C1 segment of cervical spinal cord (tissue), 14 donors: Measurements from ENCODE around the gene RASA3.

ENCODE experiments used
- DNase-seq, 14 donors: peaks; one replicate each; lab custom pipeline; 2025; lab: John Stamatoyannopoulos, UW

Gene RASA3

DNA sequence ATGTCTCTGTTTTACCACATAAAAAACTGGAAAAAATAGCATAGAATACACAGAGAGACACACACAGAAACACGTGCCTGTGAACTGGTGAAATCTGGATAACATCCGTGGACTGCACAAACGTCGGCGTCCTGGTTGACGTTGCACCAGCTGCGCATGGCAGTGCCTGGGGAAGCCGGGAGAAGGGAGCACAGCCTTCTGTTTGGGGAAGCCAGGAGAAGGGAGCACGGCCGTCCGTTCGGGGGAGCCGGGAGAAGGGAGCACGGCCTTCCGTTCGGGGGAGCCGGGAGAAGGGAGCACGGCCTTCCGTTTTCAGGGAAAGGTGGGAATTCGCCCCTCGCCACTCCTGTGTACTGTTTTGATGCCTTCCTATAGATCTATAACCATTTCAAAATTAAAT, 94.7 kb downstream of the RASA3 start:
- no peak for DNase-seq

DNA sequence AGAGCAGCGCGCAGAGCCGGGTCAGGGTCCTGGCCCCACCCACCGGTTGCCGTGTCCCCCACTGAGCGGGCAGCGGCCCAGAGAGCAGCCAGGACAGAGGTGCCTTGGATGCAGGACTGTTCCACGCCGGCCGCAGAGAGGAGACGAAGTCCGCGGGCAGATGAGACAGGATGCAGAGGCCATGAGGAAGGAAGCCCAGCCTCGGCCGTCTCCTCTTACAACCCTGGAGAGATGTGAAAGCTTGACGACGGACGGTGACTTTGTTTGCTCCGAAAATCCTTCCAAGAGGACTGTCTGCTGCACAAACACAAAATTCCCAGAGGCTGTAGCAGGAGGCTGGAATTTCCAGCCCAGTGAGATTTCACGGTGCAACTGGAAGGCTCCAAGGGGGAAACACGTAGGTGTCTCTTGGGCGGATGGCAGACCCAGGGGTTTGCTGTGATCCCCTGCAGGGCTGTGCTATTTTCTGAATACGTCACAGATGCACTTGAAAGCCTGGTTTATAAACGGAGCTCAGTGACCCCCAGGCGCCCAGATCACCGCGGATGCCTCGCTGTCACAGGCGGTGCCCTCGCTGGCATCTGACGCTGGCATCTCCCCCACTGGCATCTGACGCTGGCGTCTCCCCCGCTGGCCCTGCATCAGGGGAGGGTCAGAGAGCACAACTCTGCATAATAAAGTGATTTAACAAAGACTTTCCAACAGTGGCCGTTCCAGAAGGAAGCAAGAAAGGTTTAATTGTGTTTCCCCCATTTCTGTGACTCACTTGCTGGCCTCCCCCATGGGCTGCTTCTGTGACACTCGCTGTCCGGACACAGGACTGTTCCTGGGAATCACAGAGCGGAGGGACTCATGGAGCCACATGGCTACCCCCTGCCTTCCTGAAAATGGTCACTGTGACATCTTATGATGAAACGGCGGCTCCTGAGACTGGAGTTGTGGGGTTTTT, 96.6 kb downstream of the RASA3 start:
- DNase-seq, result peak in 13 of 14 donors; percentile 23 to 96 (median 79)

DNA sequence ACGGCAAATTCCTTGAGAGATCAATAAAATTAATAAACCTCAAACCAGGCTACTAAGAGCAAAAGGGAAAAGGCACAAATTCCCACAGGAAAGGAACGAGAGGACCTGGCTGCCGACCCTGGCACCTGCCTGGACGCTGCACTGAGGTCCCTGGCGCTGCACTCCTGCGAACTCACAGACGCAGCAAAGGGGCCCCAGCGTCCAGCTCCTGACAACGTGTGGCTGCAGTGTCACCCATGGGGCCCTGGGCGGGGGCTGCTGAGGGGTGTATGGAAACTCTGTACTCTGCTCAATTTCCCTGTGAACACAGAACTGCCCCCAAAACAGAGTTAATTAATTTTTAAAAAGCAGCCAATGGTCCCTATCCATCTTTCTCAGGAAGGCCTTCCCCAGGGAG, 97.2 kb downstream of the RASA3 start:
- peak in 3 of 14 donors; percentile 47 to 65 (median 65) for DNase-seq

DNA sequence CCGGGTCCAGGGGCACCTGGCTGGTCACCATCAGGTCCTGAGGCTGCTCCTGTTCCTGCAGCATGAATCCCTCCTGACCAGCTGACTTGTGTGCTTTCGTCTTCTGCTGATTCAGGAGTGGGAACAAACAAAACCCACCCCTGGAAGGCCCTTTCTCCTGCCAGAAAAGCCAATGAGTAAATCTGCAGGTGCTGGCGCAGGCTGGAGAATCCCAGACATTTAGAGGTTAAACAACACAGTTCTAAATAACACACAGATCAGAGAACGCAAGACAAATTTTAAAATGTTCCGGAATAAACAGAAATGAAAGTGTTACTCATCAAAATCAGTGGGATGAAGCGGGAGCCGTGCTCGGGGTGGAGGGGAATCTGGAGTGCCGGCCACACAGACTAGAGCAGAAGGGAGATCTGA, 97.9 kb downstream of the RASA3 start:
- no peak for DNase-seq

DNA sequence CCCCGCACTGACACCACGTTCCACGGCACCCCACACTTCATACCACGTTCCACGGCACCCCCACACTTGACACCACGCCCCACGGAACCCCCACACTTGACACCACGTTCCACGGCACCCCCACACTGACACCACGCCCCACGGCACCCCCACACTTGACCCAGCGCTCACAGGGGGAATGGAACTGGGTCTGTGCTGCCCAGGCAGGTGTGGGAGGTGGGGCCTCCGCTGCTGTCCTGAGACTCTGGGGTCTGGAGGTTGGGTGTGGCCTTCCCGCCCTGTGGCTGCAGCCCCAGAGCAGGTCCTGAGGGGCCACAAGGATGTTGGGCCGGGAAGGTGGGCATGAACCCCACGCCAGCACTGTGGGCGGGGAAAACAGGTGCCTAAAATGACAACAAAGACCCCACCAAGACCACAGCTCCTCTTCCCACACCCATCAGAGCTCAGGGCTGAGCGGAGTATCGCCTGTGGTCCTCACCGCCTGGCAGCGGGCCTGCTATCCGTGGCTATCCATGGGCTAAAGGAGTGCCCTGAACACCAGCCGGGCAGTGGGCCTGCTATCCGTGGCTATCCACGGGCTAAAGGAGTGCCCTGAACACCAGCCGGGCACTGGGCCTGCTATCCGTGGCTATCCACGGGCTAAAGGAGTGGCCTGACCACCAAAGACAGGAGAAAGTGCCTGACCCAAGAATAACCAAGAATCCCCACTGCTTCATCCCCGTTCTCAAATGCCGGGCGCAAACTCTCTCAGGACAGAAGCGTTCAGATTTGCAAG, 98.7 kb downstream of the RASA3 start:
- DNase-seq, result no peak

- DNase-seq, result no peak
These were observed 100.2 kb downstream of the RASA3 start for GRCh38 chr13:114032126-114032799.

DNA sequence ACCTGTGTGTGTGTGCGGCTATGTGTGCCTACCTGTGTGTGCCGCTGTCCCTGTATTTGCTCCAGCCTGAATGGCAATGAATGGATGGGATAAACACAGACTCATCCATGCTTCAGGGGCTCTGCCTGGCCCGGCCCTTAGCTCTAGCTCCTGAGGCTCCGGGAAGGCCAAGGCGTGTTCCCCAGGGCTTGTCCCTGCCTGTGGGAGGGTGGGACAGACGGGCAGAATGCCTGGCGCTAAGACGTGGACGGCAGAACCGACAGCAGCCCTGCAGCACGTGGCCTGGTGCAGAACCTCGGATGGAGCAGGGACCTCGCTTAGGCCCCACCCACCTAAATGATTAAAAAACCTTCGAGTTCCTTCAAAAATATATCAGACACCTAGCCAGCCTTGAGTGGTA, 100.8 kb downstream of the RASA3 start:
- no peak for DNase-seq

DNA sequence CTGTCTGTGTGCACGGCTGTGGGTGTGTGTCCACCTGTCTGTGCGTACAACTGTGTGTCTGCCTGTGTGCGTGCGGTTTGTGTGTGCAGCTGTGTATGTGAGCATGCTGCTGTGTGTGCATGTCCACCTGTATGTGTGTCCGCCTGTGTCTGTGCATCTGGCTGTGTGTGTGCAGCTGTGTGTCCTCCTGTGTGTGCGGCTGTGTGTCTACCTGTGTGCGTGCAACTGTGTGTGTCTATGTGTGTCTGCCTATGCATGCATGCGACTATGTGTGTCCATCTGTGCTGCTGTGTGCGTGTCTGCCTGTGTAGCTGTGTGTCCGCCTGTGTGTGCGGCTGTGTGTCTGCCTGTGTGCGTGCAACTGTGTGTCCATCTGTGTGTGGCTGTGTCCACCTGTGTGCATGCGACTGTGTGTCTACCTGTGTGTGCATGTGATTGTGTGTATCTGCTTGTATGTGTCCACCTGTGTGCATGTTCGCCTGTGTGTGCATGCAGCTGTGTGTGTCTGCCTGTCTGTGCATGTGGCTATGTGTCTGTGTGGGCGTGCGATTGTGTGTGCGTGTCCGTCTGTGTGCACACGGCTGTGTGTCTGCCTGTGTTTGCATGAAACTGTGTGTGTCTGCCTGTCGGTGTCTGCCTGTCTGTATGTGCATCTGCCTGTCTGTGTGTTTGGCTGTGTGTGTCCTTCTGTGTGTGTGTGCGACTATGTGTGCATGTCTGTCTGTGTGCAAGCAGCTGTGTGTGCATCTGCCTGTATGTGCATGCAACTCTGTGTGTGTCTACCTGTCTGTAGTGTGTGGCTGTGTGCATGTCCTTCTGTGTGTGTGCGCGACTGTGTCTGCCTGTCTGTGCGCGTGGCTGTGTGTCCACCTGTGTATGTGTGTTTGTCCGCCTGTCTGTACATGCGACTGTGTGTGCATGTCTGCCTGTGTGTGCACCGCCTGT, 101.5 kb downstream of the RASA3 start:
- no peak for DNase-seq

DNA sequence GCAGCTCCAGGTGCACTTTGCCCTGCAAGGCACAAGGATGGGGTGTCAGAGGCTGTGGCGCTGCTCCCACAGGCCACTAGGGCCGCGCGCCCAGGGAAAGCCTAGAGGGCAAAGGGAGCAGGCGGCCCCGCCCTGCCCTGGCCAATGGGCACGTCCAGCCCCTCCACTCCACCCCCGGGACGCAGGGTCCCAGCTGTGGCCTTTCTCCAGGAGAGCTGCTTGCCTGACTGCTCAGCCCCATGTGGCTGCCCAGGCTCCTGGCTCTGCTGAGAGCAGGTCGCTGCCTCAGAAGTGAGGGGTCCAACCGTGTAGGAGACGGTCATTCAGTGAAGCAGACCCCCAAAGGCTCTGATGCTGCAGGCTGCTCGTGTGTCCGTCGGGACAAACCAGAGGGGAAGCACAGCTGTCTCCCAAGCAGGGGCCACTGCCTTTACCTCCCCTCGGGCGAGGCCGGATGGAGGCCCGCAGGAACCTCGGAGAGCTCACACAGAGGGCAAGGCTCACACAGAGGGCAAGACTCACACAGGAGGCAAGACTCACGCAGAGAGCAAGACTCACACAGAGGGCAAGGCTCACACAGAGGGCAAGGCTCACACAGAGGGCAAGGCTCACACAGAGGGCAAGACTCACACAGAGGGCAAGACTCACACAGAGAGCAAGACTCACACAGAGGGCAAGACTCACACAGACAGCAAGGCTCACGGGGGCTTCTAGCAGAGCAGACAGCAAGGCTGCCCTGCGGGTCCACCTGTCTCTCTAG, 102.4 kb downstream of the RASA3 start:
- DNase-seq, result no peak

DNA sequence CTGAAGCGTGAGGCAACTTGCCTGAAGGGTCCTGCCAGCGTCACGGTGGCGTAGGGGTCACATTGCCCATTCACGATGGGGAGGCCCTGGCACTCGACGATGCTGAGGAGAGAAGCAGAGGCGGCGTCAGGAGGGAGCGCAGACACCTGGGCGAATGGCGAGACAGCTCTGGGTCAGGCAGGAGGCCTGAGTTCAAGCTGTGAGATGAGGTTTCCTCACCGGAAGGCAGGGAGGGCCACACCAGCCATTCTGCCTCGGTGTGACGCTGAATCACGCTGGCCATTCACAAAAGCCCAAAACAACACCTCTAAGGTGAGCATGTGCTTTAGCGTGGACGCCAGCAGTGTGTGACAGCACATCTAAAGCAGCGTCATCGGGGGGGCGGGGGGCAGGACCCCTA, 104.6 kb downstream of the RASA3 start:
- no peak for DNase-seq

DNA sequence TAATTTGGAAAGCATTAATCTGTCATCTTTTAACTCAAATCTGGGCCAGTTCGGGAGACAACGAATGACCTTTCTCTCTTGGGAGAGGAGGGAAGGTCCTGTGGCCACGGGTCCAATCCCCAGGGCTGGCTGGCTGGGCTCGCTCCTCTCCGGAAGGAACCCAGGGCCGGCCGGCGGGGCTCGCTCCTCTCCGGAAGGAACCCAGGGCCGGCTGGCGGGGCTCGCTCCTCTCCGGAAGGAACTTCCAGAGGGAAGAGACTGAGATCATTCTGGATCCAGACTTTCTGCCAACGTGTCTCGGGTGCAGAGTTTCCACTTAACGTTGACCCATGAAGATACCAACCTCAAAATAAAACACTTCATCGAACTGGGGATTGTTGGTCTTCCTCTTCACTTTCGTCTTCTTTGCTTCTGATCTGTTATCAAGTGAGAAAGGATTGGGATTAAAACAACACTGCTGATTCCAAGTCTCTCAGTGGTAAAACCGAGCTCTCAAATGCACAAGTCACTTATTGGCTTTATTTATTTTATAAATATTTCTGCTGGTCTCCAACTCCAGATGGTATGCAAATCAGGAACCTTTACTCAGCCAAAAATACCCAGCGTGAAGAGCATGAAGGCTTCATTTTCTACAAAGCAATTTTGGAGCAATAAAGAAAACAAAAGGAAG, 105.2 kb downstream of the RASA3 start:
- peak in 1 of 14 donors; percentile 29 for DNase-seq

- no peak for DNase-seq
These were observed 105.9 kb downstream of the RASA3 start for GRCh38 chr13:114026481-114026880.

GRCh38 chr13:114025714-114026431, 106.5 kb downstream of the RASA3 start:
- DNase-seq, result peak in 4 of 14 donors; percentile 11 to 23 (median 18)

DNA sequence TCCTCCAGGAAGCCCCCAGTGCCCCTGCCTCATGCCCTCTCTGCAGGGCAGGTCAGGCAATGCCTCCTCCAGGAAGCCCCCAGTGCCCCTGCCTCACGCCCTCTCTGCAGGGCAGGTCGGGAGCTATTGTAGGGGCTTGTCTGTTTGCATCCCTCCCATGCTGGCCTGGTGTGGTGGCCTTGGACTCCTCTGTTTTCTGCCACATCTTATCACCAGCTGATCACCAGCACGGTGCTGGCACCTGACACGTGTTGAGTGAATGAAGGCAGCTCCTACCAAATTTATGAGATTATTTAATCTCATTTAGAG, 107.1 kb downstream of the RASA3 start:
- DNase-seq, result no peak

- DNase-seq, result no peak
These were observed 107.6 kb downstream of the RASA3 start for GRCh38 chr13:114024603-114025404.

GRCh38 chr13:114023716-114024602, 108.5 kb downstream of the RASA3 start:
- DNase-seq, result no peak

DNA sequence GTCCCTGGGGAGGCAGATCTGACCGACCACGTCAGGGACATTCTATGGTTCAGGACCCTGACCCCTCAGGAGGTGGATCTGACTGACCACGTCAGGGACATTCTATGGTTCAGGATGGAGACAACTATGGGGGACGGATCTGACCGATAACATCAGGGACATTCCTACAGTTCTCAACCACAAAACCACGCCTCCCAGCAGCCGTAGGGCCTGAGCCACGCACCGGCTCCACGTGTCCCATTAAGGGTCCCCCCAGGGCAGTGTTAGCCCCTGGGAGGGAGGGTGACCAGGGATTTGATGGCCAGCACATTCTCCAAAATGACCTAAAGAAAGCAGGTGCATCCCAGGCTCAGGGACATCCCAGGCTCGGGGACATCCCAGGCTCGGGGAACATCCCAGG, 109.5 kb downstream of the RASA3 start:
- no peak for DNase-seq
